Activated CD4-positive, alpha-beta memory T cell treated with anti-CD3 and anti-CD28 coated beads for 36 hours (primary cell): ENCODE results near the gene NMRK2. TPM values are rescaled to one million over a fixed set of nuclear protein-coding genes. Genes with fewer than 3 reads are reported as not detected.
"Not testable (repeated sequence)": the region's sequence is repeated elsewhere in the genome, so short reads cannot be mapped to it uniquely, and the experiment has no call there.

ENCODE experiments used
- CTCF ChIA-PET: fragments of 350-600 bp; sonication (Branson Sonifier 250); formaldehyde crosslinking; loops from one replicate; lab custom pipeline; 2021; ENCODE audit warnings: antibody characterized with exemption, inconsistent platforms; lab: Charles Lee
- POLR2A ChIA-PET: fragments of 350-600 bp; sonication (Branson Sonifier 250); formaldehyde crosslinking; loops from one replicate; lab custom pipeline; 2021; ENCODE audit warnings: antibody characterized with exemption; lab: Charles Lee
- DNase-seq: peaks from one replicate; pipeline ENCODE4 v3.0.0-alpha.2; 2020
- H3K27ac Mint-ChIP-seq: one replicate; pipeline ENCODE4 v1.8.0; 2021; ENCODE audit warnings: mixed read lengths
- H3K27me3 Mint-ChIP-seq: one replicate; pipeline ENCODE4 v1.8.0; 2021; ENCODE audit warnings: mixed read lengths
- H3K36me3 Mint-ChIP-seq: one replicate; pipeline ENCODE4 v1.8.0; 2021; ENCODE audit warnings: mixed read lengths
- H3K4me1 Mint-ChIP-seq: one replicate; pipeline ENCODE4 v1.8.0; 2021; ENCODE audit warnings: low read depth, mixed read lengths
- H3K4me3 Mint-ChIP-seq: one replicate; pipeline ENCODE4 v1.8.0; 2021; ENCODE audit warnings: mild to moderate bottlenecking, mixed read lengths
- H3K9me3 Mint-ChIP-seq: one replicate; pipeline ENCODE4 v1.8.0; 2021; ENCODE audit warnings: mixed read lengths
- intact Hi-C: fragments of 100-400 bp; cut with micrococcal nuclease; formaldehyde crosslinking; loops from one replicate; pipeline ENCODE4 v1.15.1; 2023
- total RNA-seq, 2 experiments: library from RNA; stranded (reverse); gene quantifications; one replicate each; pipeline ENCODE4 v1.2.3, GENCODE V29; 2021

The NMRK2 gene
- total RNA-seq = not detected

GRCh38 chr19:3932931-3933810 is at the start of gene NMRK2:
TSS of gene NMRK2 (plus strand) at chr19:3933069. CDS start at chr19:3933672, 603 bp downstream.
- ChIA-PET CTCF (no interaction called here), POLR2A (no interaction called here)
- intact Hi-C loops = no loop called here
- Mint-ChIP-seq H3K27ac (no peak within 1 kb of the TSS), H3K27me3 (peaks cover 6% of the 10 kb centered on the region), H3K36me3 (no peaks in the 10 kb centered on the region), H3K4me3 (no peak within 1 kb of the TSS), H3K9me3 (no peaks in the 10 kb centered on the region), H3K4me1 (no peaks in the 10 kb centered on the region)
- DNase-seq = peak; percentile 33

GRCh38 chr19:3890591-3890990 is 42.3 kb upstream of the NMRK2 start:
- CTCF ChIA-PET = interaction anchor here (1.6 kb wide), 1 partner anchor 69 kb away, joined by 5 read pairs; no protein-coding TSS in a partner anchor
- POLR2A ChIA-PET = no interaction called here
- DNase-seq = no peak
- Mint-ChIP-seq H3K4me3 (no peak overlapping the region), H3K27me3 (peaks cover 2% of the 10 kb centered on the region), H3K36me3 (no peaks in the 10 kb centered on the region), H3K27ac (no peak overlapping the region), H3K9me3 (no peaks in the 10 kb centered on the region), H3K4me1 (no peaks in the 10 kb centered on the region)
- intact Hi-C loops = no loop called here

GRCh38 chr19:3893509-3894179 is 39.2 kb upstream of the NMRK2 start:
- Mint-ChIP-seq H3K4me1 (no peaks in the 10 kb centered on the region), H3K36me3 (no peaks in the 10 kb centered on the region), H3K27me3 (peaks cover 2% of the 10 kb centered on the region), H3K27ac (no peak overlapping the region), H3K9me3 (no peaks in the 10 kb centered on the region), H3K4me3 (no peak overlapping the region)
- no peak for DNase-seq
- POLR2A ChIA-PET = no interaction called here
- CTCF ChIA-PET = interaction anchor here (0.7 kb wide), 1 partner anchor 479 kb away, joined by 3 read pairs; no protein-coding TSS in a partner anchor
- intact Hi-C loops = no loop called here

GRCh38 chr19:3894959-3895358 is 37.9 kb upstream of the NMRK2 start:
- intact Hi-C loops, POLR2A ChIA-PET, DNase-seq, H3K4me1 Mint-ChIP-seq, H3K27me3 Mint-ChIP-seq, H3K9me3 Mint-ChIP-seq, H3K27ac Mint-ChIP-seq, H3K36me3 Mint-ChIP-seq, CTCF ChIA-PET, H3K4me3 Mint-ChIP-seq: not testable (repeated sequence)

- no peaks in the 10 kb centered on the region for H3K36me3 Mint-ChIP-seq
- H3K27ac Mint-ChIP-seq = no peak overlapping the region
- no peak overlapping the region for H3K4me3 Mint-ChIP-seq
- no peak for DNase-seq
- intact Hi-C loops = no loop called here
- H3K4me1 Mint-ChIP-seq = no peaks in the 10 kb centered on the region
- ChIA-PET POLR2A (no interaction called here), CTCF (no interaction called here)
- H3K27me3 Mint-ChIP-seq = peaks cover 3% of the 10 kb centered on the region
- peaks cover 3% of the 10 kb centered on the region for H3K9me3 Mint-ChIP-seq
Measured at GRCh38 chr19:3895788-3896187, 37.1 kb upstream of the NMRK2 start.

GRCh38 chr19:3897936-3898335 is 34.9 kb upstream of the NMRK2 start:
- CTCF ChIA-PET = no interaction called here

GRCh38 chr19:3898426-3898825 is 34.4 kb upstream of the NMRK2 start:
- intact Hi-C loops = no loop called here
- no peak for DNase-seq
- Mint-ChIP-seq H3K27ac (no peak overlapping the region), H3K4me3 (no peak overlapping the region), H3K4me1 (no peaks in the 10 kb centered on the region), H3K9me3 (peaks cover 3% of the 10 kb centered on the region), H3K36me3 (no peaks in the 10 kb centered on the region), H3K27me3 (peaks cover 5% of the 10 kb centered on the region)
- ChIA-PET POLR2A (no interaction called here), CTCF (no interaction called here)

More at GRCh38 chr19:3897936-3898335, 34.9 kb upstream of the NMRK2 start:
- Mint-ChIP-seq H3K9me3 (peaks cover 3% of the 10 kb centered on the region), H3K4me3 (no peak overlapping the region), H3K27ac (no peak overlapping the region), H3K4me1 (no peaks in the 10 kb centered on the region), H3K36me3 (no peaks in the 10 kb centered on the region), H3K27me3 (peaks cover 5% of the 10 kb centered on the region)
- POLR2A ChIA-PET = no interaction called here
- intact Hi-C loops = no loop called here
- DNase-seq = no peak

GRCh38 chr19:3899531-3900294 is 33.2 kb upstream of the NMRK2 start:
- intact Hi-C loops = no loop called here
- Mint-ChIP-seq H3K4me1 (no peaks in the 10 kb centered on the region), H3K36me3 (no peaks in the 10 kb centered on the region), H3K27me3 (peaks cover 6% of the 10 kb centered on the region), H3K9me3 (peaks cover 3% of the 10 kb centered on the region), H3K4me3 (no peak overlapping the region), H3K27ac (no peak overlapping the region)
- POLR2A ChIA-PET = no interaction called here
- DNase-seq = no peak
- CTCF ChIA-PET = no interaction called here

- Mint-ChIP-seq H3K27ac (no peak overlapping the region), H3K4me1 (no peaks in the 10 kb centered on the region), H3K36me3 (no peaks in the 10 kb centered on the region), H3K27me3 (peaks cover 5% of the 10 kb centered on the region), H3K4me3 (no peak overlapping the region), H3K9me3 (peaks cover 3% of the 10 kb centered on the region)
- DNase-seq = no peak
- intact Hi-C loops = no loop called here
- ChIA-PET CTCF (no interaction called here), POLR2A (no interaction called here)
Measured at GRCh38 chr19:3902317-3902973, 30.4 kb upstream of the NMRK2 start.

GRCh38 chr19:3904233-3904632 is 28.6 kb upstream of the NMRK2 start:
- Mint-ChIP-seq H3K27me3 (peaks cover 3% of the 10 kb centered on the region), H3K36me3 (no peaks in the 10 kb centered on the region), H3K4me1 (no peaks in the 10 kb centered on the region), H3K9me3 (no peaks in the 10 kb centered on the region), H3K27ac (no peak overlapping the region), H3K4me3 (no peak overlapping the region)
- CTCF ChIA-PET = no interaction called here
- intact Hi-C loops = no loop called here
- POLR2A ChIA-PET = no interaction called here
- DNase-seq = no peak

- H3K36me3 Mint-ChIP-seq = no peaks in the 10 kb centered on the region
- CTCF ChIA-PET = no interaction called here
- POLR2A ChIA-PET = no interaction called here
- H3K9me3 Mint-ChIP-seq = peaks cover 12% of the 10 kb centered on the region
- intact Hi-C loops = no loop called here
- H3K4me3 Mint-ChIP-seq = no peak overlapping the region
- peaks cover 2% of the 10 kb centered on the region for H3K27me3 Mint-ChIP-seq
- H3K27ac Mint-ChIP-seq = no peak overlapping the region
- DNase-seq = no peak
- H3K4me1 Mint-ChIP-seq = no peaks in the 10 kb centered on the region
Measured at GRCh38 chr19:3907626-3908265, 25.1 kb upstream of the NMRK2 start.
